ENCODE data around the gene TMEM37.

TMEM37 gene

GRCh38 chr2:119481501-119482455 lies 50.1 kb downstream of the TMEM37 start:
- no peak for DNase-seq

- no peak for DNase-seq
These were observed 51.1 kb downstream of the TMEM37 start for GRCh38 chr2:119482481-119483394.

GRCh38 chr2:119483395-119483753 lies 51.7 kb downstream of the TMEM37 start:
- DNase-seq, result no peak

- DNase-seq, result no peak
These were observed 52.5 kb downstream of the TMEM37 start for GRCh38 chr2:119483896-119484718.

- DNase-seq, result no peak
These were observed 53.2 kb downstream of the TMEM37 start for GRCh38 chr2:119484834-119485233.

- DNase-seq, result no peak
These were observed 53.9 kb downstream of the TMEM37 start for GRCh38 chr2:119485336-119486110.

- no peak for DNase-seq
These were observed 54.7 kb downstream of the TMEM37 start for GRCh38 chr2:119486196-119486827.

- no peak for DNase-seq
These were observed 55.2 kb downstream of the TMEM37 start for GRCh38 chr2:119486886-119487285.

- no peak for DNase-seq
These were observed 56.0 kb downstream of the TMEM37 start for GRCh38 chr2:119487434-119488244.

Measured in NCI-H1105 treated with DMSO at 0.1 percent for 48 hours (cell line).